B cell (primary cell): Measurements from ENCODE around the gene PCDHGC4. TPM values are rescaled to one million over a fixed set of nuclear protein-coding genes. Genes with fewer than 3 reads are reported as not detected.

ENCODE experiments used
- ATAC-seq: fragments of 200-7000 bp; cut with Tn5 transposase; one replicate; pipeline ENCODE4 v1.10.0; 2021; ENCODE audit warnings: low read depth, mild to moderate bottlenecking, moderate number of reproducible peaks, moderate library complexity
- CTCF ChIA-PET: fragments of 350-600 bp; sonication (Branson Sonifier 250); formaldehyde crosslinking; loops from one replicate; lab custom pipeline; 2021; ENCODE audit warnings: antibody characterized with exemption, inconsistent platforms; lab: Charles Lee
- POLR2A ChIA-PET: fragments of 350-600 bp; sonication (Branson Sonifier 250); formaldehyde crosslinking; loops from one replicate; lab custom pipeline; 2021; ENCODE audit warnings: antibody characterized with exemption; lab: Charles Lee
- DNase-seq: peaks from one replicate; pipeline ENCODE4 v3.0.0; 2013
- H2AFZ ChIP-seq: 2 replicates; pipeline ENCODE4 v1.6.1; 2012; ENCODE audit warnings: mild to moderate bottlenecking, low read depth, low read length; ENCODE audit not compliant: insufficient read depth, poor library complexity, severe bottlenecking
- H3K27ac ChIP-seq, 2 donors: 1 replicate in 1 of 2; 2 replicates in 1 of 2; pipeline ENCODE4 v1.5.1; 2012 to 2013; ENCODE audit warnings: low read length in 2 of 2, mild to moderate bottlenecking in 2 of 2, moderate library complexity in 1 of 2
- H3K27me3 ChIP-seq, 4 experiments: fragments of 200-600 bp in 1 of 4; sonication (generic) in 1 of 4; replicated peaks in 1 of 4; 1 replicate in 2 of 4; 2 replicates in 2 of 4; pipeline versions ENCODE4 v1.6.1 to v1.7.0; 2013 to 2016; ENCODE audit warnings: low read length in 3 of 4, mild to moderate bottlenecking in 2 of 4, mixed read lengths in 1 of 4, moderate library complexity in 1 of 4; ENCODE audit not compliant: insufficient read depth in 4 of 4, control insufficient read depth in 3 of 4; ENCODE audit errors: control extremely low read depth in 1 of 4
- H3K36me3 ChIP-seq, 2 experiments: replicated peaks in 1 of 2; 1 replicate in 1 of 2; 2 replicates in 1 of 2; pipeline versions ENCODE4 v1.6.1 to v1.7.1; 2013; ENCODE audit warnings: low read length in 1 of 2; ENCODE audit not compliant: insufficient read depth in 2 of 2, control insufficient read depth in 1 of 2; ENCODE audit errors: control extremely low read depth in 1 of 2, extremely low read depth in 1 of 2
- H3K4me1 ChIP-seq, 2 donors: fragments of 200-600 bp in 1 of 2; sonication (generic) in 1 of 2; 1 replicate in 1 of 2; 2 replicates in 1 of 2; pipeline versions ENCODE4 v1.5.1 to v1.6.1; 2013 to 2017; ENCODE audit warnings: low read length in 2 of 2; ENCODE audit not compliant: control insufficient read depth in 2 of 2, insufficient read depth in 2 of 2
- H3K4me2 ChIP-seq: replicated peaks from 2 replicates; pipeline ENCODE3; 2012; ENCODE audit warnings: mild to moderate bottlenecking, low read depth, low read length; ENCODE audit not compliant: poor library complexity, severe bottlenecking
- H3K4me3 ChIP-seq, 5 experiments: fragments of 200-600 bp in 1 of 5; sonication (generic) in 1 of 5; 1 replicate in 3 of 5; 2 replicates in 2 of 5; pipeline versions ENCODE4 v1.5.1 to v1.7.0; 2011 to 2016; ENCODE audit warnings: low read length in 4 of 5, mild to moderate bottlenecking in 4 of 5, low read depth in 2 of 5, control low read depth in 1 of 5, moderate library complexity in 1 of 5; ENCODE audit not compliant: insufficient read depth in 1 of 5; ENCODE audit errors: control extremely low read depth in 1 of 5, extremely low read depth in 1 of 5
- H3K79me2 ChIP-seq: fragments of 200-600 bp; sonication (generic); one replicate; pipeline ENCODE4 v1.6.0; 2016; ENCODE audit warnings: low read length; ENCODE audit not compliant: control insufficient read depth, insufficient read depth
- H3K9ac ChIP-seq: fragments of 200-600 bp; sonication (generic); 2 replicates; pipeline ENCODE4 v1.6.1; 2017; ENCODE audit warnings: mild to moderate bottlenecking, low read length, moderate library complexity
- H3K9me3 ChIP-seq, 3 donors: one replicate each; pipeline versions ENCODE4 v1.6.1 to v1.7.1; 2013; ENCODE audit warnings: low read length in 2 of 3; ENCODE audit not compliant: control insufficient read depth in 2 of 3, insufficient read depth in 1 of 3; ENCODE audit errors: control extremely low read depth in 1 of 3
- H4K20me1 ChIP-seq: 2 replicates; pipeline ENCODE4 v1.6.0; 2012; ENCODE audit warnings: mild to moderate bottlenecking, low read length; ENCODE audit not compliant: insufficient read depth, control insufficient read depth, poor library complexity, severe bottlenecking
- H3K27ac Mint-ChIP-seq: one replicate; pipeline ENCODE4 v1.8.0; 2021; ENCODE audit warnings: mixed read lengths
- H3K27me3 Mint-ChIP-seq: one replicate; pipeline ENCODE4 v1.8.0; 2021; ENCODE audit warnings: mixed read lengths
- H3K4me1 Mint-ChIP-seq: one replicate; pipeline ENCODE4 v1.8.0; 2021; ENCODE audit warnings: mixed read lengths
- H3K4me3 Mint-ChIP-seq: one replicate; pipeline ENCODE4 v1.8.0; 2021; ENCODE audit warnings: mixed read lengths
- H3K9me3 Mint-ChIP-seq: one replicate; pipeline ENCODE4 v1.8.0; 2022; ENCODE audit warnings: mixed read lengths; ENCODE audit not compliant: insufficient read depth
- CTCF ChIP-seq: fragments of 200-600 bp; IDR thresholded peaks from one replicate; pipeline ENCODE4 v1.8.0; 2022; ENCODE audit warnings: antibody characterized with exemption, mild to moderate bottlenecking
- EZH2 ChIP-seq: IDR thresholded peaks from 2 replicates; pipeline ENCODE4 v1.6.1; 2012; ENCODE audit warnings: borderline replicate concordance, low read depth, mild to moderate bottlenecking, moderate library complexity, low read length; ENCODE audit not compliant: insufficient read depth, poor library complexity, severe bottlenecking
- WGBS: methylation state at CpG from one replicate; pipeline ENCODE4 v1.1.5; 2013; ENCODE audit warnings: missing lambda C conversion rate; ENCODE audit not compliant: insufficient coverage; 5-methylcytosine and 5-hydroxymethylcytosine counted together
- intact Hi-C: fragments of 100-400 bp; cut with micrococcal nuclease; formaldehyde crosslinking; loops from one replicate; pipeline ENCODE4 v1.10.0; 2022
- polyA plus RNA-seq: library from polyadenylated mRNA; depleted of rRNA; stranded (reverse); fragments of >200 nt; gene quantifications from 2 replicates; pipeline ENCODE4 v1.2.3, GENCODE V29; 2012
- total RNA-seq, 2 donors: library from RNA; stranded (reverse); fragments of 120-200 nt in 1 of 2; gene quantifications; 1 replicate in 1 of 2; 2 replicates in 1 of 2; pipeline versions ENCODE4 v1.2.3 to v1.2.4, GENCODE V29; 2013 to 2022

The PCDHGC4 gene
- total and polyA plus RNA-seq, 2 donors (not counting 1 experiment from before 2014, with no cell fraction given): 0.09 to 0.42 TPM

- H3K36me3 ChIP-seq: no peaks in the 10 kb centered on the region
- ATAC-seq (no peak), DNase-seq (no peak)
- no peaks in the 10 kb centered on the region for H4K20me1 ChIP-seq
- 87% methylated on average over 5 of the region's 7 CpGs for WGBS
- ChIA-PET CTCF (interaction anchor here (0.5 to 2.2 kb wide), 5 partner anchors 11 to 767 kb away, joined by 3 to 9 read pairs (median 6); partner anchors contain the start of gene PCDHGC3), POLR2A (no interaction called here)
- peaks cover 0 to 23% (median 0%) of the 10 kb centered on the region in 3 donors for H3K9me3 ChIP-seq
- H3K27me3 Mint-ChIP-seq: peaks cover 79% of the 10 kb centered on the region
- peaks cover 0 to 73% (median 37%) of the 10 kb centered on the region in 4 experiments for H3K27me3 ChIP-seq
- H3K27ac Mint-ChIP-seq: no peak overlapping the region
- H3K4me3 Mint-ChIP-seq: no peak overlapping the region
- intact Hi-C loops: no loop called here
- H3K27ac ChIP-seq: no peak overlapping the region
- H3K79me2 ChIP-seq: no peaks in the 10 kb centered on the region
- H3K4me3 ChIP-seq: no peak overlapping the region
- H3K9ac ChIP-seq: no peak overlapping the region
- H2AFZ ChIP-seq: no peak overlapping the region
- TF ChIP-seq EZH2: no peak
- TF ChIP-seq CTCF: no peak
- H3K4me1 Mint-ChIP-seq: peaks cover 26% of the 10 kb centered on the region
- peaks cover 27 to 28% of the 10 kb centered on the region in 2 donors for H3K4me1 ChIP-seq
- H3K4me2 ChIP-seq: no peak overlapping the region
- H3K9me3 Mint-ChIP-seq: no peaks in the 10 kb centered on the region
Observed at GRCh38 chr5:141487131-141487530, 2.3 kb downstream of the PCDHGC4 start.

- H3K9me3 Mint-ChIP-seq: no peaks in the 10 kb centered on the region
- H3K4me1 Mint-ChIP-seq: peaks cover 27% of the 10 kb centered on the region
- ATAC-seq (no peak), DNase-seq (no peak)
- Histone ChIP-seq H4K20me1 (no peaks in the 10 kb centered on the region), H3K9me3 (peaks cover 0 to 28% (median 0%) of the 10 kb centered on the region in 3 donors), H3K4me3 (no peak within 1 kb of the TSS), H3K4me1 (peaks cover 34 to 36% of the 10 kb centered on the region in 2 donors), H2AFZ (no peak within 1 kb of the TSS), H3K4me2 (no peak within 1 kb of the TSS), H3K27ac (no peak within 1 kb of the TSS), H3K79me2 (no peaks in the 10 kb centered on the region), H3K36me3 (no peaks in the 10 kb centered on the region), H3K27me3 (peaks cover 0 to 76% (median 35%) of the 10 kb centered on the region in 4 experiments), H3K9ac (no peak within 1 kb of the TSS)
- intact Hi-C loops: no loop called here
- TF ChIP-seq EZH2: no peak
- no peak for TF ChIP-seq CTCF
- WGBS: 85% methylated on average over 10 of the region's 14 CpGs
- POLR2A ChIA-PET: interaction anchor here (0.6 kb wide), 1 partner anchor 1531 kb away, joined by 7 read pairs; no protein-coding TSS in a partner anchor
- peaks cover 69% of the 10 kb centered on the region for H3K27me3 Mint-ChIP-seq
- H3K4me3 Mint-ChIP-seq: no peak within 1 kb of the TSS
- H3K27ac Mint-ChIP-seq: no peak within 1 kb of the TSS
- CTCF ChIA-PET: interaction anchor here (0.6 to 2.0 kb wide), 4 partner anchors 18 to 50 kb away, joined by 3 to 7 read pairs (median 3); no protein-coding TSS in a partner anchor
Observed at GRCh38 chr5:141488591-141489561, 4.0 kb downstream of the PCDHGC4 start, which contains the start of gene PCDHGC5. Gene PCDHGC5 (plus strand): TSS chr5:141489081. CDS start chr5:141489241, 160 bp downstream.
